Muscle layer of duodenum (tissue), 2 donors: ENCODE data around the gene DMBT1.

ENCODE experiments used
- H3K27ac ChIP-seq: one replicate; pipeline ENCODE4 v1.7.0; 2013; ENCODE audit warnings: mild to moderate bottlenecking, low read length
- H3K27me3 ChIP-seq: one replicate; pipeline ENCODE4 v1.7.0; 2013; ENCODE audit warnings: low read depth, mild to moderate bottlenecking, control low read depth, low read length
- H3K36me3 ChIP-seq, 2 donors: one replicate each; pipeline ENCODE4 v1.7.0; 2013; ENCODE audit warnings: low read length in 2 of 2, control low read depth in 1 of 2, mild to moderate bottlenecking in 1 of 2; ENCODE audit not compliant: insufficient read depth in 2 of 2, control insufficient read depth in 1 of 2
- H3K4me1 ChIP-seq, 2 donors: one replicate each; pipeline ENCODE4 v1.7.0; 2013; ENCODE audit warnings: low read length in 2 of 2, mild to moderate bottlenecking in 2 of 2, control low read depth in 1 of 2, moderate library complexity in 1 of 2; ENCODE audit not compliant: insufficient read depth in 2 of 2, control insufficient read depth in 1 of 2
- H3K4me3 ChIP-seq, 2 donors: one replicate each; pipeline ENCODE4 v1.7.0; 2013; ENCODE audit warnings: low read length in 2 of 2, low read depth in 1 of 2, mild to moderate bottlenecking in 1 of 2
- H3K9me3 ChIP-seq, 2 donors: one replicate each; pipeline ENCODE4 v1.7.0; 2013; ENCODE audit warnings: low read length in 2 of 2, control low read depth in 1 of 2, mild to moderate bottlenecking in 1 of 2; ENCODE audit not compliant: control insufficient read depth in 1 of 2
- donor health status: healthy.

DMBT1 gene

GRCh38 chr10:122632576-122632975 is 72.0 kb downstream of the DMBT1 start:
- Histone ChIP-seq H3K27me3 (no peaks in the 10 kb centered on the region), H3K4me1 (no peaks in the 10 kb centered on the region), H3K9me3 (no peaks in the 10 kb centered on the region), H3K4me3 (no peak overlapping the region), H3K36me3 (peaks cover 0 to 6% of the 10 kb centered on the region in 2 donors), H3K27ac (no peak overlapping the region)

GRCh38 chr10:122636953-122637352 is 76.4 kb downstream of the DMBT1 start:
- Histone ChIP-seq H3K4me3 (no peak overlapping the region), H3K27ac (no peak overlapping the region), H3K4me1 (no peaks in the 10 kb centered on the region), H3K9me3 (no peaks in the 10 kb centered on the region), H3K36me3 (peaks cover 0 to 6% of the 10 kb centered on the region in 2 donors), H3K27me3 (no peaks in the 10 kb centered on the region)

GRCh38 chr10:122637376-122637775 is 76.8 kb downstream of the DMBT1 start:
- H3K36me3 ChIP-seq: peaks cover 0 to 6% of the 10 kb centered on the region in 2 donors
- no peak overlapping the region for H3K4me3 ChIP-seq
- no peaks in the 10 kb centered on the region for H3K9me3 ChIP-seq
- no peak overlapping the region for H3K27ac ChIP-seq
- no peaks in the 10 kb centered on the region for H3K27me3 ChIP-seq
- H3K4me1 ChIP-seq: no peaks in the 10 kb centered on the region

- Histone ChIP-seq H3K4me1 (no peaks in the 10 kb centered on the region), H3K9me3 (no peaks in the 10 kb centered on the region), H3K4me3 (no peak overlapping the region), H3K27ac (no peak overlapping the region), H3K27me3 (no peaks in the 10 kb centered on the region), H3K36me3 (peaks cover 0 to 6% of the 10 kb centered on the region in 2 donors)
Observed at GRCh38 chr10:122638106-122638505, 77.6 kb downstream of the DMBT1 start.

GRCh38 chr10:122639801-122640200 is 79.2 kb downstream of the DMBT1 start:
- Histone ChIP-seq H3K36me3 (peaks cover 0 to 6% of the 10 kb centered on the region in 2 donors), H3K27ac (no peak overlapping the region), H3K9me3 (no peaks in the 10 kb centered on the region), H3K27me3 (no peaks in the 10 kb centered on the region), H3K4me3 (no peak overlapping the region), H3K4me1 (no peaks in the 10 kb centered on the region)

GRCh38 chr10:122640921-122641320 is 80.4 kb downstream of the DMBT1 start:
- Histone ChIP-seq H3K36me3 (peaks cover 0 to 6% of the 10 kb centered on the region in 2 donors), H3K9me3 (no peaks in the 10 kb centered on the region), H3K27ac (no peak overlapping the region), H3K4me3 (no peak overlapping the region), H3K4me1 (no peaks in the 10 kb centered on the region), H3K27me3 (no peaks in the 10 kb centered on the region)

GRCh38 chr10:122642726-122643605 is 82.4 kb downstream of the DMBT1 start:
- Histone ChIP-seq H3K27me3 (no peaks in the 10 kb centered on the region), H3K9me3 (no peaks in the 10 kb centered on the region), H3K4me3 (no peak overlapping the region), H3K4me1 (no peaks in the 10 kb centered on the region), H3K27ac (no peak overlapping the region), H3K36me3 (no peaks in the 10 kb centered on the region)

- Histone ChIP-seq H3K9me3 (no peaks in the 10 kb centered on the region), H3K36me3 (no peaks in the 10 kb centered on the region), H3K27ac (no peak overlapping the region)
Observed at GRCh38 chr10:122643931-122644534, 83.5 kb downstream of the DMBT1 start.

GRCh38 chr10:122646511-122647382 is 86.2 kb downstream of the DMBT1 start:
- Histone ChIP-seq H3K27ac (no peak overlapping the region), H3K27me3 (no peaks in the 10 kb centered on the region), H3K9me3 (no peaks in the 10 kb centered on the region), H3K4me3 (no peak overlapping the region), H3K4me1 (no peaks in the 10 kb centered on the region), H3K36me3 (no peaks in the 10 kb centered on the region)

More at GRCh38 chr10:122643931-122644534, 83.5 kb downstream of the DMBT1 start:
- Histone ChIP-seq H3K27me3 (no peaks in the 10 kb centered on the region), H3K4me3 (no peak overlapping the region), H3K4me1 (no peaks in the 10 kb centered on the region)

GRCh38 chr10:122647383-122647968 is 86.9 kb downstream of the DMBT1 start:
- Histone ChIP-seq H3K9me3 (no peaks in the 10 kb centered on the region), H3K27ac (no peak overlapping the region), H3K36me3 (no peaks in the 10 kb centered on the region), H3K4me3 (no peak overlapping the region), H3K4me1 (no peaks in the 10 kb centered on the region), H3K27me3 (no peaks in the 10 kb centered on the region)
